ENCODE data around the gene CWH43.

- TF ChIP-seq MTA1 (IDR thresholded peaks at IDR 0.05; ENCODE audit: borderline replicate concordance) (no peak), ZBTB43 (CRISPR knock-in tag; IDR thresholded peaks at IDR 0.05) (no peak), ZZZ3 (IDR thresholded peaks at IDR 0.05) (no peak), NFIC (IDR thresholded peaks at IDR 0.05) (no peak), PHTF2 (CRISPR knock-in tag; IDR thresholded peaks at IDR 0.05) (no peak), ZNF232 (CRISPR knock-in tag; IDR thresholded peaks at IDR 0.05) (no peak), SMC3 (conservative IDR thresholded peaks at IDR 0.05; ENCODE audit: insufficient read depth, low read depth, low read length) (no peak)
- TF ChIP-seq, protein P1, sequence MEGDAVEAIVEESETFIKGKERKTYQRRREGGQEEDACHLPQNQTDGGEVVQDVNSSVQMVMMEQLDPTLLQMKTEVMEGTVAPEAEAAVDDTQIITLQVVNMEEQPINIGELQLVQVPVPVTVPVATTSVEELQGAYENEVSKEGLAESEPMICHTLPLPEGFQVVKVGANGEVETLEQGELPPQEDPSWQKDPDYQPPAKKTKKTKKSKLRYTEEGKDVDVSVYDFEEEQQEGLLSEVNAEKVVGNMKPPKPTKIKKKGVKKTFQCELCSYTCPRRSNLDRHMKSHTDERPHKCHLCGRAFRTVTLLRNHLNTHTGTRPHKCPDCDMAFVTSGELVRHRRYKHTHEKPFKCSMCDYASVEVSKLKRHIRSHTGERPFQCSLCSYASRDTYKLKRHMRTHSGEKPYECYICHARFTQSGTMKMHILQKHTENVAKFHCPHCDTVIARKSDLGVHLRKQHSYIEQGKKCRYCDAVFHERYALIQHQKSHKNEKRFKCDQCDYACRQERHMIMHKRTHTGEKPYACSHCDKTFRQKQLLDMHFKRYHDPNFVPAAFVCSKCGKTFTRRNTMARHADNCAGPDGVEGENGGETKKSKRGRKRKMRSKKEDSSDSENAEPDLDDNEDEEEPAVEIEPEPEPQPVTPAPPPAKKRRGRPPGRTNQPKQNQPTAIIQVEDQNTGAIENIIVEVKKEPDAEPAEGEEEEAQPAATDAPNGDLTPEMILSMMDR (IDR thresholded peaks at IDR 0.05 in 2 of 3, conservative IDR thresholded peaks at IDR 0.05 in 1 of 3; ENCODE audit: insufficient read depth in 2 of 3, low read depth in 1 of 3, low read length in 3 of 3), result no peak
- TF ChIP-seq, protein P2, sequence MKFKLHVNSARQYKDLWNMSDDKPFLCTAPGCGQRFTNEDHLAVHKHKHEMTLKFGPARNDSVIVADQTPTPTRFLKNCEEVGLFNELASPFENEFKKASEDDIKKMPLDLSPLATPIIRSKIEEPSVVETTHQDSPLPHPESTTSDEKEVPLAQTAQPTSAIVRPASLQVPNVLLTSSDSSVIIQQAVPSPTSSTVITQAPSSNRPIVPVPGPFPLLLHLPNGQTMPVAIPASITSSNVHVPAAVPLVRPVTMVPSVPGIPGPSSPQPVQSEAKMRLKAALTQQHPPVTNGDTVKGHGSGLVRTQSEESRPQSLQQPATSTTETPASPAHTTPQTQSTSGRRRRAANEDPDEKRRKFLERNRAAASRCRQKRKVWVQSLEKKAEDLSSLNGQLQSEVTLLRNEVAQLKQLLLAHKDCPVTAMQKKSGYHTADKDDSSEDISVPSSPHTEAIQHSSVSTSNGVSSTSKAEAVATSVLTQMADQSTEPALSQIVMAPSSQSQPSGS (CRISPR knock-in tag; IDR thresholded peaks at IDR 0.05), result no peak
Measured at GRCh38 chr4:48945981-48946380, 40.1 kb upstream of the CWH43 start.
